GM19372 (cell line): ENCODE data around the gene PCLAF.
"Not testable (repeated sequence)": the region's sequence is repeated elsewhere in the genome, so short reads cannot be mapped to it uniquely, and the experiment has no call there.

Experiments used
- ATAC-seq: cut with Tn5 transposase; IDR thresholded peaks from one replicate; pipeline ENCODE4 v1.9.1; 2021; ENCODE audit warnings: mild to moderate bottlenecking, low read depth, moderate library complexity; ENCODE audit not compliant: unreplicated experiment

Gene PCLAF

GRCh38 chr15:64326975-64327374 is 54.3 kb downstream of the PCLAF start:
- not testable (repeated sequence) for ATAC-seq

GRCh38 chr15:64326458-64326857 is 54.8 kb downstream of the PCLAF start:
- not testable (repeated sequence) for ATAC-seq

- no peak for ATAC-seq
Measured at GRCh38 chr15:64324165-64324877, 56.9 kb downstream of the PCLAF start.

GRCh38 chr15:64315216-64315615 is 66.0 kb downstream of the PCLAF start:
- ATAC-seq = no peak

- ATAC-seq = no peak
Measured at GRCh38 chr15:64314456-64314855, 66.8 kb downstream of the PCLAF start.
